Kidney capillary endothelial cell (primary cell): ENCODE data around the gene DIRAS1.
"Not testable (repeated sequence)": the region's sequence is repeated elsewhere in the genome, so short reads cannot be mapped to it uniquely, and the experiment has no call there.

ENCODE experiments used
- DNase-seq: peaks from one replicate; pipeline ENCODE4 v3.0.0-alpha.2; 2018; ENCODE audit warnings: low spot score

The DIRAS1 gene

GRCh38 chr19:2726904-2727639 is 5.9 kb upstream of the DIRAS1 start:
- DNase-seq = no peak

- no peak for DNase-seq
Observed at GRCh38 chr19:2726160-2726855, 5.1 kb upstream of the DIRAS1 start.

DNA sequence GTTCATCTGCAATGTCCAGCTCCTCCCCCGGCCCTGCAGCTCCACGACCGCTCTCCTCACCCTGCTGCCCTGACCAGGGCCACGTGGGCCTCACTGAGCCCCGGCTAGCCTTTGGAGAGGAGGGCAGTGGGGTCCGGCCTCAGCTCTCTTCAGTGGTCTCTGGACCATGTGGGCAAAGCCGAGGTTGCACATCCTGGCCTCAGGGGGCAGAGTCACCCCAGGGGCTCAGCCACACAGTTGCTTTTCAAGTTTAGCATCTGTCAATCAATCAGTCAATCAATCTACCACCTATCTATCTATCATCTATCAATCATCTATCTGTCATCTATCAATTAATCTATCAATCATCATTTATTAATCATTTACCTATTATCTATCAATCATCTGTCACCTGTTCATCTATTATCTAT is 3.0 kb upstream of the DIRAS1 start:
- DNase-seq = no peak

DNA sequence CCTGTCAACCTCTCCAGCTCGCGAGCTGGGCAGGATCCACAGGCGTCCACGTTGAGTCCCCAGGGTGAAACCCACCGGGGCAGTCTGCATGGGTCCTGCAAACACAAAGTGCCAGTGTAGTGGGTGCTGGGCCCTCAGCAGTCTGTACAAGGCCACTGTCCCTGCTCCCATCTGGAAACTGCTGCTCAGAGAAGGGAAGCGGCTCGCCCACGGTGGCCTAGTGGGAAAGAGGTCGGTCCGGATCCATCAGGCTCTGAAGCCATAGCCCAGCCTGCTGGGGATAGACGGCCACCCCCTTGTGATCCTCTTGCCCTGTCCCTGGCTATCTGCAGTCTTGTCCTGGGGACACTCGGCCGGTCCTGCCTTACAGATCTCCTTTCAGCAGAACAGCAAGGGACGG is 2.6 kb upstream of the DIRAS1 start:
- no peak for DNase-seq

- DNase-seq = no peak
Observed at GRCh38 chr19:2723345-2723715, 2.2 kb upstream of the DIRAS1 start.

GRCh38 chr19:2722541-2723344 is 1.6 kb upstream of the DIRAS1 start:
- DNase-seq = peak; percentile 50

DNA sequence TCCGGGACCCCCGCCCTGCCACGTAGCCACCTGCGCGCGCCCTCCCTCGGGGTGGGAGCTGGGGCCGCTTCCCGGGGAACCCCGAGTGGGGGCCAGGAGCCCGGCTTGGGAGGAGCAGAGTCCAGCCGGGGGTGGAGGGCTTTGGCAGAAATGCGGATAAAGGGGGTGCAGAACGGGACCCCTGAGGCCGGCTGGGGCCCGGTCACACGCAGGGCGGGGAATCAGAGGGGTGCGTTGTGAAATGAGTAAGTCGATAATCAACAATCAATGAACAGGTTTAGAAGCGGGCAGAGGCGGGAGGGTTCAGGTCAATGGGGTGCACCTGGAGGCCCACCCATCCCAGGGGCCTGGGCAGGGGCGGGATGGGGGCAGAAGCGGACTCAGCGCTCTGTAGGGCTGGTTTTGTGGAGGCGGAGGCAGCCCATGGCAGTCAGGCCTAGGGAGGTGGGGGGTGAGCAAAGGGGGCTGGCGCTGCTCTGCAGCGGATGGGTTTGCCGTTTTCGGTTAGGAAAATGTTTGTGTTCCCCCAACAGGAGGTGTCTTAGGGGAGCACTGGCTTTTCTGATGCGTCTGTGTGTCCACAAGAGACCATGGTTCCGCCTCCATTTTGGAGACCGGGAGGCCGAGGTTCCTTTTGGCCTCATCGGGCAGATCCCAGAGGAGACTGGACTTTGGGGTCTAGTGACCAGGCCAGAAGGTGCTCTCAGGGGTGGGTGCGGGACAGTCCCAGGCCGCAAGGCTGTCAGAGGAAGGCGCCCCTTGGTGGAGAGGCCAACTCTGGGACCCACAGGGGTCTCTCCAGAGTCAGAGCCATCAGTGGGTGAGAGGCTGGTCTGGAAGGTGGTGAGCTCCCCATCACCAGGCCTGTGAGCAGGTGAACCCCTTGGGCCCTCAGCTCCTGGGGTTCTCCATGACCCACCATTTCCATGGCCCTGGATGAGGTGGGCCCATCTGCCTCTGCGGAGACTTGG is 683 bp upstream of the DIRAS1 start:
- no peak for DNase-seq

DNA sequence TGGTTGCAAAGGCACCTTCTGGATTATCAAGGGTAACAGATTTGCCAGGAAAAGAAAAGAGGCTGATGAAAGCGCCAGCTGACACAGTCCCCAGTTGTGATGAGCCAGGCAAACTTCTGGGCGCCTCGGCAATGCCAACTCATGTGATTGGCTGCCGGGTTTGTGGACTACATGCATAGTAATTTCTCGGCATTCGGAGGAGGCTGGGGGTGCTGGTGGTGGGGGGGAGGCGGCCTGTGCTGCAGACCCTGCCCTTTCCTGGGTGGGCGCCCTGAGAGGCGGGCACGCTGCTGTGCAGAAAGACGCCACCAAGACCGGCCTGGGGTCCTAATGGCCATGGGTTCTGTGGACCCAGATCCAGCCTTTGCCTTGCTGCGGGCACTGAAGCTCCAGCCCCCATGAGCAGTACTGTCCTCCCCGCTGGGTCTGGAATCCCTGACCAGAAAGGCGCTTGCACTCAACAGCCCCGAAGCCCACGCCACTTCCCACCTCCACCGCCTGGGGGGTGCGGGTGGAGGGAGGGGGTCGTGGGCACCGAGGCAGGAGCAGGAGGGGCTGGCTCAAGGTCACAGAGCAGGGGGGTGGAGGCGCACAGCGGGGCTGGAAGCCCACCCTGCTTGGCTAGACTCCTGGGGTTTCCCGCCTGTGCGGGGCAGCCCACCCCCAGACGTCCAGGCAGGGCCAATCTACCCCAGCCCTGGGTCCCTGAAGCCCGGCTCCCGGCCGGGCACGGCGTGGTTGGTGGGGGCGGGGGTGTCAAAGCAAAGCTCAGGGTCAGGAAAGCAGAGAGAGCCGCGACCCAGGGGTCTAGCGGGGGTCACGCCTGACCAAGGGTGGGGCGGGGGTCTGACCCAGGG is 1.0 kb downstream of the DIRAS1 start:
- no peak for DNase-seq

GRCh38 chr19:2719232-2719735 is 1.9 kb downstream of the DIRAS1 start:
- no peak for DNase-seq

GRCh38 chr19:2717638-2718541 is 3.3 kb downstream of the DIRAS1 start:
- DNase-seq = no peak

- DNase-seq = no peak
Observed at GRCh38 chr19:2716722-2717637, 4.2 kb downstream of the DIRAS1 start.

- no peak for DNase-seq
Observed at GRCh38 chr19:2716275-2716650, 4.9 kb downstream of the DIRAS1 start.

DNA sequence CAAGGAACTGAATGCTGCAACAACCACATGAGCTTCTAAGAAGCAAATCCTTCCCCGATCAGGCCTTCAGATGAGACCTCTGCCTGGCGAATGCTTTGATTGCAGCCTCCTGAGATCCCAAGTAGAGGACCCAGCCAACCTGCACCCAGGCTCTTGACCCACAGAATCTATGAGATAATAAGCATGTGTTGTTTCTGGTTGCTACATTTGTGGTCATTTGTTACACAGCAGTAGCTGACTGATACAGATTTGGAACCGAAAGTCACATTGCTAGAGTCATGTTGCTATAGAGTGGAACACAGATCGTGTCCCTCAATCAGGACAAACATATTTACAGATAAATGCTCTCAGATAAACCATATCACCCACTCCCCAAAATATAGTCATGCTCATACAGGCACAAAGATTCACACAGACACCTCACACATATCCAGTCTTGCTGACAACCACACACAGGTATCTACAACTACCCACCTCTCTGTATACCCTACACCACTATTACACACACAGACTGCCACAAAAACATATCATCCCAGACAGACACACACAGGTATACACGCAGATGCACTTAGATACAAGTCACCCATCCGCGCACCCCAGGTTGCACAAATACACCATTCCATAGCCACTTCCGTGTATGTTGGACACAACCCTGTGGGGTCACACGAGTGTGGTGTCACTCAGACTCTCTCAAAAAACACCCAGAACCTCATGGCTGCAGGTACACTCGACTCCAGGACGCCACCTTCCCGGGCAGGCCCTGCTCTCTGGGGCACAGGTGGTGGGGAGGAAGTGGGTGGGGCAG is 5.5 kb downstream of the DIRAS1 start:
- DNase-seq = no peak

GRCh38 chr19:2714531-2715269 is 6.5 kb downstream of the DIRAS1 start:
- no peak for DNase-seq

DNA sequence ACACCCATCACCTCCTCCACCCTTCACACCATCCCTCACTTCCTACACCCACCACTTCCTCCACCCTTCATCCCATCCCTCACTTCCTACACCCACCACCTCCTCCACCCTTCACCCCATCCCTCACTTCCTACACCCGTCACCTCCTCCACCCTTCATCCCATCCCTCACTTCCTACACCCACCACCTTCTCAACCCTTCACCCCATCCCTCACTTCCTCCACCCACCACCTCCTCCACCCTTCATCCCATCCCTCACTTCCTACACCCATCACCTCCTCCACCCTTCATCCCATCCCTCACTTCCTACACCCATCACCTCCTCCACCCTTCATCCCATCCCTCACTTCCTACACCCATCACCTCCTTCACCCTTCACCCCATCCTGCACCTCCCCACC is 7.1 kb downstream of the DIRAS1 start:
- not testable (repeated sequence) for DNase-seq

DNA sequence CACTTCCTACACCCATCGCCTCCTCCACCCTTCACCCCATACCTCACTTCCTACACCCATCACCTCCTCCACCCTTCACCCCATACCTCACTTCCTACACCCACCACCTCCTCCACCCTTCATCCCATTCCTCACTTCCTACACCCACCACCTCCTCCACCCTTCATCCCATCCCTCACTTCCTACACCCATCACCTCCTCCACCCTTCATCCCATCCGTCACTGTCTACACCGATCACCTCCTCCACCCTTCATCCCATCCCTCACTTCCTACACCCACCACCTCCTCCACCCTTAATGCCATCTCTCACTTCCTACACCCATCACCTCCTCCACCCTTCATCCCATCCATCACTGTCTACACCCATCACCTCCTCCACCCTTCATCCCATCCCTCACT is 8.0 kb downstream of the DIRAS1 start:
- DNase-seq = not testable (repeated sequence)

DNA sequence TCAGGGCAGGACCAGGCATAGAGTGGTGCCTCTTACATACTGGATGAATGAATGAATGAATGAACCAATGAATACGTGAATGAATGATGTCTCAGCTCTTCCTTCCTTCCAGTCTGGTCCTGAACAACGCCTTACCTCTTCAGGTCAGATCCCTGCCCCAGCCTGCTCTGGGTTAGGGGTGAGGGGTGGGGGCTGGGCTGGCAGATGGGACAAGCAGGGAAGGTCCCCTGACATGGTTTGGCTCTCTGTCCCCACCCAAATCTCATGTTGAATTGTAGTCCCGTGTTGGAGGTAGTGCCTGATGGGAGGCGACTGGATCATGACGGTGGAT is 9.3 kb downstream of the DIRAS1 start:
- no peak for DNase-seq
